Activated T-cell treated with anti-CD3 and anti-CD28 coated beads for 48 hours (primary cell): ENCODE data around the gene BCDIN3D.
"Not testable (repeated sequence)": the region's sequence is repeated elsewhere in the genome, so short reads cannot be mapped to it uniquely, and the experiment has no call there.

Experiments used
- DNase-seq: peaks from one replicate; pipeline ENCODE4 v3.0.0-alpha.2; 2020; ENCODE audit warnings: low read depth

BCDIN3D gene

GRCh38 chr12:49855890-49856289 is 13.0 kb upstream of the BCDIN3D start:
- DNase-seq = not testable (repeated sequence)

GRCh38 chr12:49854976-49855375 is 12.1 kb upstream of the BCDIN3D start:
- no peak for DNase-seq

- DNase-seq = no peak
Observed at GRCh38 chr12:49853671-49854070, 10.8 kb upstream of the BCDIN3D start.

GRCh38 chr12:49847161-49847560 is 4.3 kb upstream of the BCDIN3D start:
- no peak for DNase-seq

GRCh38 chr12:49846032-49846431 is 3.1 kb upstream of the BCDIN3D start:
- DNase-seq = no peak

- no peak for DNase-seq
Observed at GRCh38 chr12:49843876-49844437, 1.1 kb upstream of the BCDIN3D start.

GRCh38 chr12:49843411-49843810 is 505 bp upstream of the BCDIN3D start:
- no peak for DNase-seq

GRCh38 chr12:49838973-49839633 is 3.8 kb downstream of the BCDIN3D start:
- DNase-seq = no peak

- DNase-seq = no peak
Observed at GRCh38 chr12:49832836-49833421, 10.0 kb downstream of the BCDIN3D start.

- no peak for DNase-seq
Observed at GRCh38 chr12:49831717-49832116, 11.2 kb downstream of the BCDIN3D start.

- DNase-seq = peak; percentile 91
Observed at GRCh38 chr12:49828133-49829091, 14.5 kb downstream of the BCDIN3D start, which contains the start of gene NCKAP5L. NCKAP5L (minus strand) TSS chr12:49828413; CDS start chr12:49804044, 24,369 bp downstream.

- DNase-seq = peak; percentile 30
Observed at GRCh38 chr12:49827401-49828099, 15.4 kb downstream of the BCDIN3D start.

GRCh38 chr12:49827051-49827400 is 15.9 kb downstream of the BCDIN3D start:
- DNase-seq = no peak

GRCh38 chr12:49825971-49826421 is 16.9 kb downstream of the BCDIN3D start:
- DNase-seq = no peak

- DNase-seq = no peak
Observed at GRCh38 chr12:49825360-49825970, 17.4 kb downstream of the BCDIN3D start.

- DNase-seq = no peak
Observed at GRCh38 chr12:49824895-49825294, 18.0 kb downstream of the BCDIN3D start.

- no peak for DNase-seq
Observed at GRCh38 chr12:49824416-49824815, 18.5 kb downstream of the BCDIN3D start.

- no peak for DNase-seq
Observed at GRCh38 chr12:49823951-49824350, 19.0 kb downstream of the BCDIN3D start.

- no peak for DNase-seq
Observed at GRCh38 chr12:49823350-49823749, 19.6 kb downstream of the BCDIN3D start.

GRCh38 chr12:49821373-49822287 is 21.3 kb downstream of the BCDIN3D start:
- DNase-seq = no peak
